ENCODE results near the gene FRRS1. TPM values are rescaled to one million over a fixed set of nuclear protein-coding genes. Genes with fewer than 3 reads are reported as not detected.

Gene FRRS1
- total and polyA plus RNA-seq, 2 experiments from 2014 or later: 0.34 to 6.8 TPM

DNA sequence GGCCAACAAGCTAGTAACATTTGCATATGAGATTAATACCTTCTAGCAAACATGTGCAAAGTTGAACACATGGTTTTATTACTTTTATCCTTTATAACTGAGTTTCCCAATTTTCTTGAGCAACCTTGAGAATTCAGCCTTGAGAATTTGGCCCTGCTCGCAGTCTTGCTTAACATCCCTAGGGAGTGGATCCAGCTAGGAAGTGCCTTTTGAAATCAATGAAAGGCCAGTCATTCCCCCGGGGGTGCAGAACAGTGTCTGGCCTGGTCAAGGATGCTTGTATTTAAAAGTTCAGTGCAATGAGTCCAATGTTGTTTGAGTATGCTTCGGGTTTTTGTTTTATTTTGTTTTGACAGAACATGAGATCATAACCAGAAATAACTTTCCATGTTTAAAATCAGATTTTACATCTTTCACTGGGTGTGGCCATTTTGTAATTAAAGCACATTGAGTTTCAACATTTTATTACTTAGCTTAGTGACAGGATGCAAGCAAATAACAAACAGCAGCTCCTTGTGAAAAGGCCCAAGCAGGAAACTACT lies 103.8 kb downstream of the FRRS1 start:
- Histone ChIP-seq H3K27me3 (ENCODE audit: insufficient read depth) (no peaks in the 10 kb centered on the region), H3K4me3 (no peak overlapping the region), H3K4me1 (ENCODE audit: insufficient read depth) (peaks cover 10% of the 10 kb centered on the region), H3K9me2 (ENCODE audit: insufficient read depth) (no peaks in the 10 kb centered on the region), H3K36me3 (ENCODE audit: insufficient read depth) (no peaks in the 10 kb centered on the region), H3K4me2 (no peak overlapping the region), H4K20me1 (replicated peaks; ENCODE audit: insufficient read depth) (no peaks in the 10 kb centered on the region), H3K27ac (ENCODE audit: low read depth) (no peak overlapping the region), H3F3A (replicated peaks; ENCODE audit: low read depth) (no peaks in the 10 kb centered on the region), H2AFZ (no peak overlapping the region), H3K79me2 (replicated peaks; ENCODE audit: insufficient read depth) (no peaks in the 10 kb centered on the region)
- TF ChIP-seq CREB1 (CRISPR knock-in tag; IDR thresholded peaks at IDR 0.05; ENCODE audit: low read depth): no peak
- TF ChIP-seq POLR2AphosphoS5 (IDR thresholded peaks at IDR 0.05; ENCODE audit: low read depth): no peak
- TF ChIP-seq NANOG (IDR thresholded peaks at IDR 0.05; ENCODE audit: borderline replicate concordance): no peak
- TF ChIP-seq EZH2 (IDR thresholded peaks at IDR 0.05; ENCODE audit: low read depth, unreplicated experiment): no peak
- no peak for TF ChIP-seq ZNF331 (CRISPR knock-in tag; IDR thresholded peaks at IDR 0.05; ENCODE audit: low read depth)
- TF ChIP-seq, protein P1, sequence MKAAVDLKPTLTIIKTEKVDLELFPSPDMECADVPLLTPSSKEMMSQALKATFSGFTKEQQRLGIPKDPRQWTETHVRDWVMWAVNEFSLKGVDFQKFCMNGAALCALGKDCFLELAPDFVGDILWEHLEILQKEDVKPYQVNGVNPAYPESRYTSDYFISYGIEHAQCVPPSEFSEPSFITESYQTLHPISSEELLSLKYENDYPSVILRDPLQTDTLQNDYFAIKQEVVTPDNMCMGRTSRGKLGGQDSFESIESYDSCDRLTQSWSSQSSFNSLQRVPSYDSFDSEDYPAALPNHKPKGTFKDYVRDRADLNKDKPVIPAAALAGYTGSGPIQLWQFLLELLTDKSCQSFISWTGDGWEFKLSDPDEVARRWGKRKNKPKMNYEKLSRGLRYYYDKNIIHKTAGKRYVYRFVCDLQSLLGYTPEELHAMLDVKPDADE (IDR thresholded peaks at IDR 0.05): no peak
- TF ChIP-seq EZH2phosphoT487 (IDR thresholded peaks at IDR 0.05; ENCODE audit: unreplicated experiment): no peak
- no peak for TF ChIP-seq JUNB (IDR thresholded peaks at IDR 0.05; ENCODE audit: unreplicated experiment)
- TF ChIP-seq, protein P2, sequence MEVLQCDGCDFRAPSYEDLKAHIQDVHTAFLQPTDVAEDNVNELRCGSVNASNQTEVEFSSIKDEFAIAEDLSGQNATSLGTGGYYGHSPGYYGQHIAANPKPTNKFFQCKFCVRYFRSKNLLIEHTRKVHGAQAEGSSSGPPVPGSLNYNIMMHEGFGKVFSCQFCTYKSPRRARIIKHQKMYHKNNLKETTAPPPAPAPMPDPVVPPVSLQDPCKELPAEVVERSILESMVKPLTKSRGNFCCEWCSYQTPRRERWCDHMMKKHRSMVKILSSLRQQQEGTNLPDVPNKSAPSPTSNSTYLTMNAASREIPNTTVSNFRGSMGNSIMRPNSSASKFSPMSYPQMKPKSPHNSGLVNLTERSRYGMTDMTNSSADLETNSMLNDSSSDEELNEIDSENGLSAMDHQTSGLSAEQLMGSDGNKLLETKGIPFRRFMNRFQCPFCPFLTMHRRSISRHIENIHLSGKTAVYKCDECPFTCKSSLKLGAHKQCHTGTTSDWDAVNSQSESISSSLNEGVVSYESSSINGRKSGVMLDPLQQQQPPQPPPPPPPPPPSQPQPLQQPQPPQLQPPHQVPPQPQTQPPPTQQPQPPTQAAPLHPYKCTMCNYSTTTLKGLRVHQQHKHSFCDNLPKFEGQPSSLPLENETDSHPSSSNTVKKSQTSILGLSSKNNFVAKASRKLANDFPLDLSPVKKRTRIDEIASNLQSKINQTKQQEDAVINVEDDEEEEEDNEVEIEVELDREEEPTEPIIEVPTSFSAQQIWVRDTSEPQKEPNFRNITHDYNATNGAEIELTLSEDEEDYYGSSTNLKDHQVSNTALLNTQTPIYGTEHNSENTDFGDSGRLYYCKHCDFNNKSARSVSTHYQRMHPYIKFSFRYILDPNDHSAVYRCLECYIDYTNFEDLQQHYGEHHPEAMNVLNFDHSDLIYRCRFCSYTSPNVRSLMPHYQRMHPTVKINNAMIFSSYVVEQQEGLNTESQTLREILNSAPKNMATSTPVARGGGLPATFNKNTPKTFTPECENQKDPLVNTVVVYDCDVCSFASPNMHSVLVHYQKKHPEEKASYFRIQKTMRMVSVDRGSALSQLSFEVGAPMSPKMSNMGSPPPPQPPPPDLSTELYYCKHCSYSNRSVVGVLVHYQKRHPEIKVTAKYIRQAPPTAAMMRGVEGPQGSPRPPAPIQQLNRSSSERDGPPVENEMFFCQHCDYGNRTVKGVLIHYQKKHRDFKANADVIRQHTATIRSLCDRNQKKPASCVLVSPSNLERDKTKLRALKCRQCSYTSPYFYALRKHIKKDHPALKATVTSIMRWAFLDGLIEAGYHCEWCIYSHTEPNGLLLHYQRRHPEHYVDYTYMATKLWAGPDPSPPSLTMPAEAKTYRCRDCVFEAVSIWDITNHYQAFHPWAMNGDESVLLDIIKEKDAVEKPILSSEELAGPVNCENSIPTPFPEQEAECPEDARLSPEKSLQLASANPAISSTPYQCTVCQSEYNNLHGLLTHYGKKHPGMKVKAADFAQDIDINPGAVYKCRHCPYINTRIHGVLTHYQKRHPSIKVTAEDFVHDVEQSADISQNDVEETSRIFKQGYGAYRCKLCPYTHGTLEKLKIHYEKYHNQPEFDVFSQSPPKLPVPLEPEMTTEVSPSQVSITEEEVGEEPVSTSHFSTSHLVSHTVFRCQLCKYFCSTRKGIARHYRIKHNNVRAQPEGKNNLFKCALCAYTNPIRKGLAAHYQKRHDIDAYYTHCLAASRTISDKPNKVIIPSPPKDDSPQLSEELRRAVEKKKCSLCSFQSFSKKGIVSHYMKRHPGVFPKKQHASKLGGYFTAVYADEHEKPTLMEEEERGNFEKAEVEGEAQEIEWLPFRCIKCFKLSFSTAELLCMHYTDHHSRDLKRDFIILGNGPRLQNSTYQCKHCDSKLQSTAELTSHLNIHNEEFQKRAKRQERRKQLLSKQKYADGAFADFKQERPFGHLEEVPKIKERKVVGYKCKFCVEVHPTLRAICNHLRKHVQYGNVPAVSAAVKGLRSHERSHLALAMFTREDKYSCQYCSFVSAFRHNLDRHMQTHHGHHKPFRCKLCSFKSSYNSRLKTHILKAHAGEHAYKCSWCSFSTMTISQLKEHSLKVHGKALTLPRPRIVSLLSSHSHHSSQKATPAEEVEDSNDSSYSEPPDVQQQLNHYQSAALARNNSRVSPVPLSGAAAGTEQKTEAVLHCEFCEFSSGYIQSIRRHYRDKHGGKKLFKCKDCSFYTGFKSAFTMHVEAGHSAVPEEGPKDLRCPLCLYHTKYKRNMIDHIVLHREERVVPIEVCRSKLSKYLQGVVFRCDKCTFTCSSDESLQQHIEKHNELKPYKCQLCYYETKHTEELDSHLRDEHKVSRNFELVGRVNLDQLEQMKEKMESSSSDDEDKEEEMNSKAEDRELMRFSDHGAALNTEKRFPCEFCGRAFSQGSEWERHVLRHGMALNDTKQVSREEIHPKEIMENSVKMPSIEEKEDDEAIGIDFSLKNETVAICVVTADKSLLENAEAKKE (CRISPR knock-in tag; IDR thresholded peaks at IDR 0.05): no peak
- TF ChIP-seq STAT1 (IDR thresholded peaks at IDR 0.05; ENCODE audit: unreplicated experiment): no peak
- TF ChIP-seq, protein P3, sequence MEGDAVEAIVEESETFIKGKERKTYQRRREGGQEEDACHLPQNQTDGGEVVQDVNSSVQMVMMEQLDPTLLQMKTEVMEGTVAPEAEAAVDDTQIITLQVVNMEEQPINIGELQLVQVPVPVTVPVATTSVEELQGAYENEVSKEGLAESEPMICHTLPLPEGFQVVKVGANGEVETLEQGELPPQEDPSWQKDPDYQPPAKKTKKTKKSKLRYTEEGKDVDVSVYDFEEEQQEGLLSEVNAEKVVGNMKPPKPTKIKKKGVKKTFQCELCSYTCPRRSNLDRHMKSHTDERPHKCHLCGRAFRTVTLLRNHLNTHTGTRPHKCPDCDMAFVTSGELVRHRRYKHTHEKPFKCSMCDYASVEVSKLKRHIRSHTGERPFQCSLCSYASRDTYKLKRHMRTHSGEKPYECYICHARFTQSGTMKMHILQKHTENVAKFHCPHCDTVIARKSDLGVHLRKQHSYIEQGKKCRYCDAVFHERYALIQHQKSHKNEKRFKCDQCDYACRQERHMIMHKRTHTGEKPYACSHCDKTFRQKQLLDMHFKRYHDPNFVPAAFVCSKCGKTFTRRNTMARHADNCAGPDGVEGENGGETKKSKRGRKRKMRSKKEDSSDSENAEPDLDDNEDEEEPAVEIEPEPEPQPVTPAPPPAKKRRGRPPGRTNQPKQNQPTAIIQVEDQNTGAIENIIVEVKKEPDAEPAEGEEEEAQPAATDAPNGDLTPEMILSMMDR (conservative IDR thresholded peaks at IDR 0.05; ENCODE audit: low read depth in 2 of 2): no peak
- TF ChIP-seq, protein P4, sequence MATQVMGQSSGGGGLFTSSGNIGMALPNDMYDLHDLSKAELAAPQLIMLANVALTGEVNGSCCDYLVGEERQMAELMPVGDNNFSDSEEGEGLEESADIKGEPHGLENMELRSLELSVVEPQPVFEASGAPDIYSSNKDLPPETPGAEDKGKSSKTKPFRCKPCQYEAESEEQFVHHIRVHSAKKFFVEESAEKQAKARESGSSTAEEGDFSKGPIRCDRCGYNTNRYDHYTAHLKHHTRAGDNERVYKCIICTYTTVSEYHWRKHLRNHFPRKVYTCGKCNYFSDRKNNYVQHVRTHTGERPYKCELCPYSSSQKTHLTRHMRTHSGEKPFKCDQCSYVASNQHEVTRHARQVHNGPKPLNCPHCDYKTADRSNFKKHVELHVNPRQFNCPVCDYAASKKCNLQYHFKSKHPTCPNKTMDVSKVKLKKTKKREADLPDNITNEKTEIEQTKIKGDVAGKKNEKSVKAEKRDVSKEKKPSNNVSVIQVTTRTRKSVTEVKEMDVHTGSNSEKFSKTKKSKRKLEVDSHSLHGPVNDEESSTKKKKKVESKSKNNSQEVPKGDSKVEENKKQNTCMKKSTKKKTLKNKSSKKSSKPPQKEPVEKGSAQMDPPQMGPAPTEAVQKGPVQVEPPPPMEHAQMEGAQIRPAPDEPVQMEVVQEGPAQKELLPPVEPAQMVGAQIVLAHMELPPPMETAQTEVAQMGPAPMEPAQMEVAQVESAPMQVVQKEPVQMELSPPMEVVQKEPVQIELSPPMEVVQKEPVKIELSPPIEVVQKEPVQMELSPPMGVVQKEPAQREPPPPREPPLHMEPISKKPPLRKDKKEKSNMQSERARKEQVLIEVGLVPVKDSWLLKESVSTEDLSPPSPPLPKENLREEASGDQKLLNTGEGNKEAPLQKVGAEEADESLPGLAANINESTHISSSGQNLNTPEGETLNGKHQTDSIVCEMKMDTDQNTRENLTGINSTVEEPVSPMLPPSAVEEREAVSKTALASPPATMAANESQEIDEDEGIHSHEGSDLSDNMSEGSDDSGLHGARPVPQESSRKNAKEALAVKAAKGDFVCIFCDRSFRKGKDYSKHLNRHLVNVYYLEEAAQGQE (IDR thresholded peaks at IDR 0.05; ENCODE audit: unreplicated experiment): no peak
- TF ChIP-seq ZNF114 (CRISPR knock-in tag; IDR thresholded peaks at IDR 0.05): no peak
- H3K9me3 Mint-ChIP-seq: no peaks in the 10 kb centered on the region
- ATAC-seq (no peak), DNase-seq (ENCODE audit: low spot score) (no peak)
- H3K36me3 Mint-ChIP-seq (ENCODE audit: low read depth): no peaks in the 10 kb centered on the region
- H3K4me3 Mint-ChIP-seq: no peak overlapping the region
- H3K27ac Mint-ChIP-seq: no peak overlapping the region
- no peaks in the 10 kb centered on the region for H3K27me3 Mint-ChIP-seq (ENCODE audit: insufficient read depth, low read depth, poor library complexity)
- peaks cover 12% of the 10 kb centered on the region for H3K4me1 Mint-ChIP-seq
